Tibial nerve (tissue), 4 donors: ENCODE data around the gene SYTL3. TPM values are rescaled to one million over a fixed set of nuclear protein-coding genes. Genes with fewer than 3 reads are reported as not detected.
A peak's percentile ranks its signal among the peaks of the same experiment; 100 is the strongest.

Experiments used
- DNase-seq, 2 donors: peaks; one replicate each; pipeline ENCODE4 v3.0.0-alpha.2; 2019; ENCODE audit warnings: low spot score in 2 of 2
- H3K27ac ChIP-seq, 4 donors: fragments of 200-600 bp; sonication (generic) in 3 of 4; one replicate each; pipeline ENCODE4 v1.5.1; 2017 to 2019; ENCODE audit warnings: mild to moderate bottlenecking in 1 of 4
- H3K27me3 ChIP-seq, 2 donors: fragments of 200-600 bp; sonication (generic) in 1 of 2; one replicate each; pipeline versions ENCODE4 v1.5.1 to v1.6.0; 2017 to 2019
- H3K36me3 ChIP-seq, 3 donors: fragments of 200-600 bp; sonication (generic); one replicate each; pipeline ENCODE4 v1.5.1; 2018 to 2019
- H3K4me1 ChIP-seq, 4 donors: fragments of 200-600 bp; sonication (generic) in 3 of 4; one replicate each; pipeline ENCODE4 v1.5.1; 2017 to 2019
- H3K4me3 ChIP-seq, 4 donors: fragments of 200-600 bp; sonication (generic) in 3 of 4; one replicate each; pipeline ENCODE4 v1.5.1; 2017 to 2019; ENCODE audit warnings: mild to moderate bottlenecking in 1 of 4, moderate library complexity in 1 of 4
- H3K9me3 ChIP-seq, 4 donors: fragments of 200-600 bp; sonication (generic) in 3 of 4; one replicate each; pipeline ENCODE4 v1.5.1; 2017 to 2019
- EP300 ChIP-seq, 2 donors: sonication (generic); formaldehyde crosslinking; IDR thresholded peaks; one replicate each; pipeline ENCODE4 v1.6.1; 2017; ENCODE audit warnings: antibody characterized with exemption in 2 of 2, mild to moderate bottlenecking in 1 of 2
- POLR2A ChIP-seq, 2 donors: fragments of 450-650 bp; IDR thresholded peaks; one replicate each; pipeline ENCODE4 v1.6.1; 2017; ENCODE audit warnings: antibody characterized with exemption in 2 of 2, mild to moderate bottlenecking in 2 of 2, moderate library complexity in 2 of 2
- WGBS, 2 donors: methylation state at CpG; one replicate each; pipeline ENCODE4 v1.1.5; 2018; 5-methylcytosine and 5-hydroxymethylcytosine counted together
- total RNA-seq, 4 donors: library from RNA; depleted of rRNA; stranded (reverse); fragments of >200 nt; gene quantifications; one replicate each; pipeline ENCODE4 v1.1.0, GENCODE V29; 2016
- TF ChIP-seq, protein P1 (sequence below), 5 experiments: fragments of 200-600 bp in 3 of 5; fragments of 450-650 bp in 2 of 5; sonication (generic) in 3 of 5; IDR thresholded peaks; one replicate each; pipeline ENCODE4 v1.5.1; 2016 to 2019; ENCODE audit warnings: antibody characterized with exemption in 5 of 5, mild to moderate bottlenecking in 3 of 5, moderate library complexity in 2 of 5

Gene SYTL3
- total RNA-seq, 4 donors from 2014 or later, result 1.3 to 6.7 (median 3.6) TPM

DNA sequence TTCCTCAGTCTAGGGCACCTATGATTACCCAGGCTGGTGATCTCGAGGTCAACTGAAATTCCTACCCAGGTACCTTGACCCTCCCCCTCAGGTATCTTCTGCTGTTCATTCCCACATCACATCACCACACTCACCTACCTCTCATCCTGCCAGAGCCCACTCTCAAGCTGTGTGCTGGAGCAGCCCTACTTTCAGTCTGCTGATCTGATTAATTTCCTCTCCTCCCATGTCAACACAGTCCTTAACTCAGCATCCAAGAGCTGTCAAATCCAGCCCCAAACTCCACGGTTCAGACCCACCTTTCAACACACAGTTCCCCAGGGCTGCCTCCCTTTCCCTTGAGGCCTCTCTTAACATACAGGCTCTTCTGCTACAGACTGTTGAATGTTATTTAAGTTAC lies 126.9 kb downstream of the SYTL3 start:
- Histone ChIP-seq H3K27ac (no peak overlapping the region), H3K4me3 (no peak overlapping the region), H3K4me1 (peaks cover 0 to 22% (median 0%) of the 10 kb centered on the region in 4 donors), H3K27me3 (no peaks in the 10 kb centered on the region), H3K36me3 (peaks cover 0 to 98% (median 27%) of the 10 kb centered on the region in 3 donors), H3K9me3 (no peaks in the 10 kb centered on the region)
- DNase-seq, result no peak
- WGBS, 2 donors, result 89 to 94% methylated on average over 2 of the region's 2 CpGs
- TF ChIP-seq POLR2A (IDR thresholded peaks at IDR 0.05) (no peak), EP300 (IDR thresholded peaks at IDR 0.05) (no peak)
- TF ChIP-seq, protein P1, sequence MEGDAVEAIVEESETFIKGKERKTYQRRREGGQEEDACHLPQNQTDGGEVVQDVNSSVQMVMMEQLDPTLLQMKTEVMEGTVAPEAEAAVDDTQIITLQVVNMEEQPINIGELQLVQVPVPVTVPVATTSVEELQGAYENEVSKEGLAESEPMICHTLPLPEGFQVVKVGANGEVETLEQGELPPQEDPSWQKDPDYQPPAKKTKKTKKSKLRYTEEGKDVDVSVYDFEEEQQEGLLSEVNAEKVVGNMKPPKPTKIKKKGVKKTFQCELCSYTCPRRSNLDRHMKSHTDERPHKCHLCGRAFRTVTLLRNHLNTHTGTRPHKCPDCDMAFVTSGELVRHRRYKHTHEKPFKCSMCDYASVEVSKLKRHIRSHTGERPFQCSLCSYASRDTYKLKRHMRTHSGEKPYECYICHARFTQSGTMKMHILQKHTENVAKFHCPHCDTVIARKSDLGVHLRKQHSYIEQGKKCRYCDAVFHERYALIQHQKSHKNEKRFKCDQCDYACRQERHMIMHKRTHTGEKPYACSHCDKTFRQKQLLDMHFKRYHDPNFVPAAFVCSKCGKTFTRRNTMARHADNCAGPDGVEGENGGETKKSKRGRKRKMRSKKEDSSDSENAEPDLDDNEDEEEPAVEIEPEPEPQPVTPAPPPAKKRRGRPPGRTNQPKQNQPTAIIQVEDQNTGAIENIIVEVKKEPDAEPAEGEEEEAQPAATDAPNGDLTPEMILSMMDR (IDR thresholded peaks at IDR 0.05), result no peak

DNA sequence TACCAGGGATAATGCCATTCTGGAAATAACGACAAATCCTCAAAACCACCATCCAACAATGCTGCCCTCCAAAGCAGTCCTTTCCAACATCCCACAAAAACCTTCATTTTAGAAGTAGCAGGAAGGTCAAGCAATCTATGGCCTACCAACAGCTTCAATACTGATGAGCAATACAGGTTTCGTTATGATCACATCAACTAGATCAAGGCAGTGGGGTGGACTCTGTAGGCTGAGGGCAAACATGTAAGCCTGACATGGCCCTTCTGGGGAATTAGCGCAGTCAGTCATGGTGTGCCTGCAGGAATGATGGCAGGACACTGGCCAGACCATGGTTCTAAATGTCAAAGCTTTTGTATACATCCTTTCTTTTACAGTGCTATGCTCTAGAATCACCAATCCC lies 127.7 kb downstream of the SYTL3 start:
- Histone ChIP-seq H3K9me3 (no peaks in the 10 kb centered on the region), H3K27ac (no peak overlapping the region), H3K27me3 (no peaks in the 10 kb centered on the region), H3K4me3 (no peak overlapping the region), H3K4me1 (peaks cover 0 to 17% (median 0%) of the 10 kb centered on the region in 4 donors), H3K36me3 (peaks cover 0 to 98% (median 30%) of the 10 kb centered on the region in 3 donors)
- DNase-seq, result no peak
- TF ChIP-seq EP300 (IDR thresholded peaks at IDR 0.05), result no peak
- TF ChIP-seq POLR2A (IDR thresholded peaks at IDR 0.05), result no peak
- TF ChIP-seq, protein P1 (IDR thresholded peaks at IDR 0.05), result no peak
- 98 to 99% methylated on average over 3 of the region's 3 CpGs for WGBS, 2 donors

DNA sequence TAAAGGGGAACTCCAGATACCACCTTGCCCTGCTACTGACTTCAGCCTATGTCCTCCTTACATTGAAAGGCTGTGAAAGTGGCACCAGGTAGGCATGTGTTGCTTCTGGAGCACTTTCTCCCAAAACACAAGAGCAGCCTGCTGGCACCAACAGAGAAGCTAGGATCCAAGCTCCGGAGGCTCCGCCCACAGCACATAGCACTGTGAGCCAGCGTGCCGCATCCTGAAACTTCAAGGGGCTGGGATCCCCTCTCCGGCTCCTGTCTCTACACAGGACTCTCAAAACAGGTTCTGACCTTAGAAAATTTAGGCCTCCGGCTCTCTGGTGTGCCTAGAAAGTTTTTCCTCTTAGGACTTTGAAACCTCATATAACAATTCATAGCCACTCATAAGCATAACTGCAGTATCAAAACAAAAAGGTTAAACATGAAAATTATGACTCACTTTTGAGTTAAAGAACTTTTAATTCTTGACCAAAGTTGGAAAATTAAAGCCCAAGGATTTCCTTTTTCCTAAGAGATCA lies 128.2 kb downstream of the SYTL3 start:
- Histone ChIP-seq H3K36me3 (peaks cover 0 to 100% (median 35%) of the 10 kb centered on the region in 3 donors), H3K27ac (no peak overlapping the region), H3K4me3 (no peak overlapping the region), H3K4me1 (peaks cover 0 to 13% (median 0%) of the 10 kb centered on the region in 4 donors), H3K27me3 (no peaks in the 10 kb centered on the region), H3K9me3 (no peaks in the 10 kb centered on the region)
- DNase-seq, result no peak
- TF ChIP-seq, protein P1 (IDR thresholded peaks at IDR 0.05), result no peak
- TF ChIP-seq EP300 (IDR thresholded peaks at IDR 0.05) (no peak), POLR2A (IDR thresholded peaks at IDR 0.05) (no peak)
- whole genome bisulfite sequencing, 2 donors, result 94 to 96% methylated on average over 6 of the region's 6 CpGs

DNA sequence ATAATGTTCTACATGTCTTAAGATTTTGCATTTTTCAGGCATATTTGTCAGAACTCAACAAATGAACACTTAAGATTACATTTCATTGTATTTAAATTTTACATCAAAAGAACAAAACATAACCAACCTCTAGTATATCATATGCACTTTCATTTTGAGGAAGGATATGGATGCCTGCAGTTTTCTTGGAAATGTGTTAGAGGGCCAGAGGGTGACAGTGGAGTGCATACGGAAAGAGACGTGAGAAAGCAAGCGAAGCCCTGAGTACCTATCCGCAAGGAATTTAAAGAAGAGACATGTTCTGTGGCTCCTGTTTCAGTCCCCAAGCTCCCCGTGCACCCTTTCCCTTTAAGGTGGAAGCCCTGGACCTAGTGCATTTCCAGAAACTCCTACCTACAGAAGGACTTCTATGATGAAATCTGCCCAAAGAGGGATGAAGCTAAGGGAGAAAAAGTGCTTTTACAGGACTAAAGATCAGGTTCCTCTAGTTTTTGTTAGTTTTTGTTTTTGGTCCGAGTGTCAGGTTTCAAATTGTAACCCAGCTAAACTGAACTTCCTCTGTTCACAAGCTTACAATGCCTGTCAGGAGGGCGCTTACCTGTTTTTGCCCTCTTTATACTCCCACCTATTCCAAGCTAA lies 130.5 kb downstream of the SYTL3 start:
- Histone ChIP-seq H3K27ac (no peak overlapping the region), H3K27me3 (no peaks in the 10 kb centered on the region), H3K4me3 (no peak overlapping the region), H3K4me1 (no peaks in the 10 kb centered on the region), H3K36me3 (peaks cover 4 to 100% (median 55%) of the 10 kb centered on the region in 3 donors), H3K9me3 (no peaks in the 10 kb centered on the region)
- 92 to 93% methylated on average over 7 of the region's 7 CpGs for WGBS, 2 donors
- DNase-seq, result no peak
- TF ChIP-seq EP300 (IDR thresholded peaks at IDR 0.05) (no peak), POLR2A (IDR thresholded peaks at IDR 0.05) (no peak)
- TF ChIP-seq, protein P1 (IDR thresholded peaks at IDR 0.05), result no peak

DNA sequence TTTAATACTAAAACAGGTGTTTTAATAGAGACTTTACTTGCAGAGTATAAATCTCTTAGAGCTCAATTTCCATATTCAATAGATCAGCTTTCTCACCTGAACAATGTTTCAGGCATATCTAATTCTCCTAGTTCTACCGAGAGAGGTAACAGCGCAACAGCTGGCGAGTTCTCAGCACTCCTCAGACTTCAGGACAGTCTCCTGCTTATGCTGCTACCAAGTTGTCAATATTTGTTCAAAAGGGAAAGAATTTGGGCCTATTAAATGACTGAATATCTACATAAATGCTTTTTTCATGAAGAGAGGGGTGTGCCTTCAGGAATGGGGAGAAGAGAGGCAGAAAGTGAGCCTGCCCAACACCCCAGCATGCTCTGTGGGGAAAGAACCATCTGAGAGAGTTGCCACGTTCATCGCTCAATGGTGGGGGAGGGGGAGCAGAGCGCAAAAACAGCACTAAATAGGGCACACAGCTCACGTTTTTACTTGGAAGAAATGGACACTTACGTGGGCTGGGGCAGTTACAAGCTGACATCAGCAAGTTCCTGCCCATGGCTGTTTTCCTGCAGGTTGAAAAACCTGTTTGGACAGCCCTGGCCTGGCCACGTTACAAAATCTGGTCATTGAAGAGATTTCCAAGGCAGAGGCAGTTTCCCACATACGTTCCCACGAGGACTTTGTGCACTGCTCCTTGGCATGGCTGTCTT lies 131.3 kb downstream of the SYTL3 start:
- DNase-seq, result no peak
- Histone ChIP-seq H3K27ac (no peak overlapping the region), H3K36me3 (peaks cover 4 to 100% (median 55%) of the 10 kb centered on the region in 3 donors), H3K4me1 (no peaks in the 10 kb centered on the region), H3K27me3 (no peaks in the 10 kb centered on the region), H3K9me3 (no peaks in the 10 kb centered on the region), H3K4me3 (no peak overlapping the region)
- TF ChIP-seq EP300 (IDR thresholded peaks at IDR 0.05) (peak in 1 of 2 donors; percentile 7), POLR2A (IDR thresholded peaks at IDR 0.05) (no peak)
- TF ChIP-seq, protein P1 (IDR thresholded peaks at IDR 0.05), result no peak
- WGBS, 2 donors, result 77 to 82% methylated on average over 11 of the region's 11 CpGs
